Measurements from ENCODE around the gene DPEP2. TPM values are rescaled to one million over a fixed set of nuclear protein-coding genes. Genes with fewer than 3 reads are reported as not detected.

The DPEP2 gene
- total and polyA plus RNA-seq, 2 of the 13 experiments (the other 11 are each of a cell fraction or from before 2014, with no cell fraction given), result 0.18 TPM; not detected in 1

DNA sequence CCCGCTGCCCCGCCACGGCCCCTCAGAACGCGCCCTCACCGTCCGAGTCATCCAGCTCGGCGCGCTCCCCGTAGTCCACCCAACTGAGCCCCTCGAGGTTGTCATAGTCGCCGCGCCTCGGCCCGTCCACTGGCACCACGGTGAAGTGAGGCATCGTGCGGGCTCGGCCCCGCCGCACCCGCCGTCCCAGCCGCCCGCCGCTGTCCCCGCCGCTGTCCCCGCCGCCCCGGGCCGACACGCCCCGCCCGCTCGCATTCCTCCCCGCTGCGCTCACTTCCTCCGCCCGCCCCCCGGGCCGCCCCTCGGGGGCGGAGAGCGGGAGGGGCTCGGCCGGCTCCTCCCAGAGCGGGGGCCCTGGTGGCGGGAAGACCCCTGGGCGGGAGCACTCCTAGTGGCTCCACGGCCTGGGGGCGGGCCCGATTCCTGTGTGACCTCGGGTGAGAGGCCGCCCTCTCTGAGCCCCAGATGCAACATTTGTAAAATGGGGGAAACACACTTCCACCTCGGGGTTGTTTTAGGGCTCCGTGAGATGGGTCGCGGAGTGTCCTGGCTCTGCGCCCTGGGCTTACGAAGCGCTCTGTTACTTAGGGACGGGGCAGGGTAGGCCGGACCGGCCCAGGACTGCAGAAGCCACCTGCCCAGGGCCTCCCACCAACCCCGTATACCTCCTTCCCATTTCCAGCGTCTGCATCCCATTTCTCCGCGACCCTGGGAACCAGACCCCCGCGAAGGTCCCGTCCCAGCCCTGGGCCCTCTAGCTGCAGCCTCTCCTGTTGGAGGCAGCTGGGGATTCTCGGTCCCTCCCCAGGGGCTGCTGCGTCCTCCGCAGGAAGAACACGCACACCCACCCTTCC is 30.7 kb downstream of the DPEP2 start, which contains the start of gene SLC12A4 (continued):
- TF ChIP-seq ATF6 (CRISPR knock-in tag; conservative IDR thresholded peaks at IDR 0.05) (no peak; the same call in 1 of the 2 replicates), ZNF44 (CRISPR knock-in tag; IDR thresholded peaks at IDR 0.05) (peak; percentile 32; the same call in 1 of the 2 replicates), ZNF33A (CRISPR knock-in tag; IDR thresholded peaks at IDR 0.05; ENCODE audit: borderline replicate concordance) (no peak), SYNCRIP (IDR thresholded peaks at IDR 0.05; ENCODE audit: insufficient read depth, low read depth, low read length) (no peak), RFX1 (IDR thresholded peaks at IDR 0.05) (no peak), ZNF282 (IDR thresholded peaks at IDR 0.05; ENCODE audit: partially characterized antibody) (no peak), ZNF124 (CRISPR knock-in tag; IDR thresholded peaks at IDR 0.05) (0 out of 2 replicates have a peak, but pooled peaks have one; percentile 59), ZNF644 (CRISPR knock-in tag; IDR thresholded peaks at IDR 0.05; ENCODE audit: low read depth) (no peak), MAFK (conservative IDR thresholded peaks at IDR 0.05 in 1 of 2, IDR thresholded peaks at IDR 0.05 in 1 of 2; ENCODE audit: low read length in 2 of 2) (no peak), ZFP90 (CRISPR knock-in tag; IDR thresholded peaks at IDR 0.05; ENCODE audit: borderline replicate concordance) (0 out of 2 replicates have a peak, but pooled peaks have one; percentile 34), ZSCAN9 (CRISPR knock-in tag; IDR thresholded peaks at IDR 0.05; ENCODE audit: borderline replicate concordance) (no peak; the same call in 1 of the 2 replicates), ZNF564 (CRISPR knock-in tag; IDR thresholded peaks at IDR 0.05) (peak; percentile 84; the same call in 1 of the 2 replicates), MZF1 (CRISPR knock-in tag; IDR thresholded peaks at IDR 0.05; ENCODE audit: borderline replicate concordance) (no peak)
- TF ChIP-seq, protein P1, sequence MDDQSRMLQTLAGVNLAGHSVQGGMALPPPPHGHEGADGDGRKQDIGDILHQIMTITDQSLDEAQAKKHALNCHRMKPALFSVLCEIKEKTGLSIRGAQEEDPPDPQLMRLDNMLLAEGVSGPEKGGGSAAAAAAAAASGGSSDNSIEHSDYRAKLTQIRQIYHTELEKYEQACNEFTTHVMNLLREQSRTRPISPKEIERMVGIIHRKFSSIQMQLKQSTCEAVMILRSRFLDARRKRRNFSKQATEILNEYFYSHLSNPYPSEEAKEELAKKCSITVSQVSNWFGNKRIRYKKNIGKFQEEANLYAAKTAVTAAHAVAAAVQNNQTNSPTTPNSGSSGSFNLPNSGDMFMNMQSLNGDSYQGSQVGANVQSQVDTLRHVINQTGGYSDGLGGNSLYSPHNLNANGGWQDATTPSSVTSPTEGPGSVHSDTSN (CRISPR knock-in tag; IDR thresholded peaks at IDR 0.05; ENCODE audit: borderline replicate concordance), result 0 out of 2 replicates have a peak, but pooled peaks have one; percentile 31
- TF ChIP-seq, protein P2, sequence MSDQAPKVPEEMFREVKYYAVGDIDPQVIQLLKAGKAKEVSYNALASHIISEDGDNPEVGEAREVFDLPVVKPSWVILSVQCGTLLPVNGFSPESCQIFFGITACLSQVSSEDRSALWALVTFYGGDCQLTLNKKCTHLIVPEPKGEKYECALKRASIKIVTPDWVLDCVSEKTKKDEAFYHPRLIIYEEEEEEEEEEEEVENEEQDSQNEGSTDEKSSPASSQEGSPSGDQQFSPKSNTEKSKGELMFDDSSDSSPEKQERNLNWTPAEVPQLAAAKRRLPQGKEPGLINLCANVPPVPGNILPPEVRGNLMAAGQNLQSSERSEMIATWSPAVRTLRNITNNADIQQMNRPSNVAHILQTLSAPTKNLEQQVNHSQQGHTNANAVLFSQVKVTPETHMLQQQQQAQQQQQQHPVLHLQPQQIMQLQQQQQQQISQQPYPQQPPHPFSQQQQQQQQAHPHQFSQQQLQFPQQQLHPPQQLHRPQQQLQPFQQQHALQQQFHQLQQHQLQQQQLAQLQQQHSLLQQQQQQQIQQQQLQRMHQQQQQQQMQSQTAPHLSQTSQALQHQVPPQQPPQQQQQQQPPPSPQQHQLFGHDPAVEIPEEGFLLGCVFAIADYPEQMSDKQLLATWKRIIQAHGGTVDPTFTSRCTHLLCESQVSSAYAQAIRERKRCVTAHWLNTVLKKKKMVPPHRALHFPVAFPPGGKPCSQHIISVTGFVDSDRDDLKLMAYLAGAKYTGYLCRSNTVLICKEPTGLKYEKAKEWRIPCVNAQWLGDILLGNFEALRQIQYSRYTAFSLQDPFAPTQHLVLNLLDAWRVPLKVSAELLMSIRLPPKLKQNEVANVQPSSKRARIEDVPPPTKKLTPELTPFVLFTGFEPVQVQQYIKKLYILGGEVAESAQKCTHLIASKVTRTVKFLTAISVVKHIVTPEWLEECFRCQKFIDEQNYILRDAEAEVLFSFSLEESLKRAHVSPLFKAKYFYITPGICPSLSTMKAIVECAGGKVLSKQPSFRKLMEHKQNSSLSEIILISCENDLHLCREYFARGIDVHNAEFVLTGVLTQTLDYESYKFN (CRISPR knock-in tag; conservative IDR thresholded peaks at IDR 0.05), result peak; percentile 60
- TF ChIP-seq, protein P3, sequence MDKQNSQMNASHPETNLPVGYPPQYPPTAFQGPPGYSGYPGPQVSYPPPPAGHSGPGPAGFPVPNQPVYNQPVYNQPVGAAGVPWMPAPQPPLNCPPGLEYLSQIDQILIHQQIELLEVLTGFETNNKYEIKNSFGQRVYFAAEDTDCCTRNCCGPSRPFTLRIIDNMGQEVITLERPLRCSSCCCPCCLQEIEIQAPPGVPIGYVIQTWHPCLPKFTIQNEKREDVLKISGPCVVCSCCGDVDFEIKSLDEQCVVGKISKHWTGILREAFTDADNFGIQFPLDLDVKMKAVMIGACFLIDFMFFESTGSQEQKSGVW (CRISPR knock-in tag; IDR thresholded peaks at IDR 0.05; ENCODE audit: borderline replicate concordance), result no peak; the same call in 1 of the 2 replicates
- TF ChIP-seq, protein P4, sequence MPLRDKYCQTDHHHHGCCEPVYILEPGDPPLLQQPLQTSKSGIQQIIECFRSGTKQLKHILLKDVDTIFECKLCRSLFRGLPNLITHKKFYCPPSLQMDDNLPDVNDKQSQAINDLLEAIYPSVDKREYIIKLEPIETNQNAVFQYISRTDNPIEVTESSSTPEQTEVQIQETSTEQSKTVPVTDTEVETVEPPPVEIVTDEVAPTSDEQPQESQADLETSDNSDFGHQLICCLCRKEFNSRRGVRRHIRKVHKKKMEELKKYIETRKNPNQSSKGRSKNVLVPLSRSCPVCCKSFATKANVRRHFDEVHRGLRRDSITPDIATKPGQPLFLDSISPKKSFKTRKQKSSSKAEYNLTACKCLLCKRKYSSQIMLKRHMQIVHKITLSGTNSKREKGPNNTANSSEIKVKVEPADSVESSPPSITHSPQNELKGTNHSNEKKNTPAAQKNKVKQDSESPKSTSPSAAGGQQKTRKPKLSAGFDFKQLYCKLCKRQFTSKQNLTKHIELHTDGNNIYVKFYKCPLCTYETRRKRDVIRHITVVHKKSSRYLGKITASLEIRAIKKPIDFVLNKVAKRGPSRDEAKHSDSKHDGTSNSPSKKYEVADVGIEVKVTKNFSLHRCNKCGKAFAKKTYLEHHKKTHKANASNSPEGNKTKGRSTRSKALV (CRISPR knock-in tag; IDR thresholded peaks at IDR 0.05), result no peak; the same call in 1 of the 2 replicates

Data from HepG2 (cell line).